Cerebellar nuclear complex (tissue), 1 donor: ENCODE data around the gene IQUB.
"Not testable (repeated sequence)": the region's sequence is repeated elsewhere in the genome, so short reads cannot be mapped to it uniquely, and the experiment has no call there.

ENCODE experiments used
- DNase-seq, 2 experiments: peaks; one replicate each; lab custom pipeline; 2025; lab: John Stamatoyannopoulos, UW

IQUB gene

DNA sequence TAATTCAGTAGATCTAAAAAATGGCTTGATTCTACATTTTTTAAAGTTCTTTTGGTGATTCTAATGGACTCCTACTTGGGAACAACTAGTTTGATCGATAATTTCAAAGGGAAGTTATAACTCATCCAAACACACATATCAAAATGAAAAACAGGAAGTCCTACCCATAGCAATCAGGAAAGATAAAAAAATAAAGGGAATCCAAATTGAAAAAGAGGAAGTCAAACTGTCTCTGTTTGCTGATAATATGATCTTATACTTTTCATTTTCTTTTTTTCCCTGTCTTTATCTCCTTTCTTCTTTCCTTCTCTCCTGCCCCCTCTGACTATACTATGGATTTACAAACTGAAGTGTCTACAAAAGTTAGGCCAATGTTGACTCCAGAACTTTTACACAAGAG is 118.8 kb downstream of the IQUB start:
- DNase-seq, result no peak

- no peak for DNase-seq
Observed at GRCh38 chr7:123410273-123410904, 124.0 kb downstream of the IQUB start.

- not testable (repeated sequence) for DNase-seq
Observed at GRCh38 chr7:123407951-123408350, 126.4 kb downstream of the IQUB start.
